Measurements from ENCODE around the gene TNNI3. TPM values are rescaled to one million over a fixed set of nuclear protein-coding genes. Genes with fewer than 3 reads are reported as not detected.
A peak's percentile ranks its signal among the peaks of the same experiment; 100 is the strongest.

Gene TNNI3
- total and polyA plus RNA-seq, 9 donors: 0.62 to 14.4 (median 2.4) TPM; not detected in 2

DNA sequence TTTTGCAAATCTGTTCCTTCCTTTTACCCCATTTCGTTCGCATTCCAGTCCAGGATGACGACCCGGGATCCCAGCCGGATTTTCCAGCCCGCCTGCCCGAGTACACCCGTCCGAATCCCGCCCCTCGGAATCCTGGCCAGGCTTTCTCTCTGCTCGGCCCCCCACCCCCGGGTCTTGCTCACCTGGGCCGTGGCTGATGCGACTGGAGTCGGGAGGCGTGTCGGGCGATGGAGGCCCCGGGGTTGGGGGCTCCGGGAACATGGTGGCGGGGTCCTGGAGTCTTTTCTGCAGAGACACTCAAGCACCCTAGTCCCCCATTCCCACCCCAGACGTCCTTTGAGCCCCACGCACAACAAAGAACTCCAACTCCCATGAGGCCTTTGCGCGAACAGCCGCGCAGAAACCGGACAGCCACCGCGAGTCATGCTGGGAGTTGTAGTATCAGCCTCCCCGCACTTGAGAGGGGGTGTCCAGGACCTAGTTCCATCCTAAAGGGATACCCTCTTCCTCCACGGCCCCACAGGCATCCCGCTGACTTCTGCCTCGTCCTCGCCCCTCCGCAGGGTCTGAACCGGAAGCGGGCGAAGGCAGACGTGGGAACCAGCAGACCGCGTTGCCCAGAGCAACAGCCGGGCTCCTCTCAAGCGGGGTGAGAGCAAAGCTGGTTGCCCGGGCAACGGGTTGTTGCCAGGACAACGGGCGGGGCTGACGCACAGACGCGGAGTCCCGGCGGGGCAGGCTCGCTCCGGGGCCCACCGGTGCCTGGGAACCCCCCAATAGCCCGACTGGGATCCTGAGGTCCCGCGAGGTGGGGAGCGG lies 21.5 kb upstream of the TNNI3 start:
- peak; percentile 36 to 73 (median 55) for DNase-seq
- 2 to 3% (median 3%) methylated on average over 54 to 61 of the region's 61 CpGs for WGBS, 3 donors
- Histone ChIP-seq H3K4me3 (no peak overlapping the region), H3K4me1 (ENCODE audit: insufficient read depth) (peaks cover 10% of the 10 kb centered on the region), H3K9me3 (no peaks in the 10 kb centered on the region), H3K27me3 (peaks cover 5% of the 10 kb centered on the region), H3K27ac (no peak overlapping the region), H3K36me3 (no peaks in the 10 kb centered on the region)
- intact Hi-C loops (cut with DNase I): no loop called here
- no peak for TF ChIP-seq POLR2A (IDR thresholded peaks at IDR 0.05)
- TF ChIP-seq EP300 (IDR thresholded peaks at IDR 0.05): no peak
- no peak for TF ChIP-seq CTCF (IDR thresholded peaks at IDR 0.05)

DNA sequence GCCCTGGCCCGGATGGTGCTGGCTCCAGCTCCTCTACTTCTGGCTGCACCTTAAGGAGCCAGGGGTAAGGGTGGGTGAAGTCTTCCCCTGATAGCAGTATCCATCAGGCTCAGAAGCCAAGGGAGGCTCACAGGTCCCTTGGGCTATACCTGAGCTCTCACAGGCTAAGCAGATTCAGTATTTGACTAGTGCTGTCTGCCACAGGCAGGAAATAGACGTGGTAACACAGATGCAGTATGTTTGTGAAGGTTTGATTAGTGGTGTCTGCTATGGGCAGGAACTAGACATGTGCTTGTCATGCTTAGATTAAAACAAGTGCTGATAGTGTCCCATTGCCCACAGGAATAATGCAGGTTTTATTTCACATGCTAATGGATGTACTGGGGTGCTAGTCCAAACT lies 18.5 kb upstream of the TNNI3 start:
- Histone ChIP-seq H3K27me3 (peaks cover 5% of the 10 kb centered on the region), H3K9me3 (no peaks in the 10 kb centered on the region), H3K27ac (no peak overlapping the region), H3K4me3 (no peak overlapping the region), H3K4me1 (ENCODE audit: insufficient read depth) (peaks cover 10% of the 10 kb centered on the region), H3K36me3 (no peaks in the 10 kb centered on the region)
- TF ChIP-seq POLR2A (IDR thresholded peaks at IDR 0.05) (no peak), EP300 (IDR thresholded peaks at IDR 0.05) (no peak), CTCF (IDR thresholded peaks at IDR 0.05) (no peak)
- intact Hi-C loops (cut with DNase I): no loop called here
- 21 to 35% (median 31%) methylated on average over 2 of the region's 2 CpGs for WGBS, 3 donors
- no peak for DNase-seq

GRCh38 chr19:55175117-55175867 lies 17.8 kb upstream of the TNNI3 start:
- H3K4me1 ChIP-seq (ENCODE audit: insufficient read depth): peaks cover 10% of the 10 kb centered on the region
- TF ChIP-seq EP300 (IDR thresholded peaks at IDR 0.05) (no peak), POLR2A (IDR thresholded peaks at IDR 0.05) (no peak), CTCF (IDR thresholded peaks at IDR 0.05) (no peak)
- no peaks in the 10 kb centered on the region for H3K36me3 ChIP-seq
- DNase-seq: no peak
- H3K9me3 ChIP-seq: no peaks in the 10 kb centered on the region
- intact Hi-C loops (cut with DNase I): no loop called here
- no peak overlapping the region for H3K4me3 ChIP-seq
- 41 to 65% (median 46%) methylated on average over 42 to 43 of the region's 43 CpGs for WGBS, 3 donors
- no peak overlapping the region for H3K27ac ChIP-seq
- H3K27me3 ChIP-seq: peaks cover 5% of the 10 kb centered on the region

DNA sequence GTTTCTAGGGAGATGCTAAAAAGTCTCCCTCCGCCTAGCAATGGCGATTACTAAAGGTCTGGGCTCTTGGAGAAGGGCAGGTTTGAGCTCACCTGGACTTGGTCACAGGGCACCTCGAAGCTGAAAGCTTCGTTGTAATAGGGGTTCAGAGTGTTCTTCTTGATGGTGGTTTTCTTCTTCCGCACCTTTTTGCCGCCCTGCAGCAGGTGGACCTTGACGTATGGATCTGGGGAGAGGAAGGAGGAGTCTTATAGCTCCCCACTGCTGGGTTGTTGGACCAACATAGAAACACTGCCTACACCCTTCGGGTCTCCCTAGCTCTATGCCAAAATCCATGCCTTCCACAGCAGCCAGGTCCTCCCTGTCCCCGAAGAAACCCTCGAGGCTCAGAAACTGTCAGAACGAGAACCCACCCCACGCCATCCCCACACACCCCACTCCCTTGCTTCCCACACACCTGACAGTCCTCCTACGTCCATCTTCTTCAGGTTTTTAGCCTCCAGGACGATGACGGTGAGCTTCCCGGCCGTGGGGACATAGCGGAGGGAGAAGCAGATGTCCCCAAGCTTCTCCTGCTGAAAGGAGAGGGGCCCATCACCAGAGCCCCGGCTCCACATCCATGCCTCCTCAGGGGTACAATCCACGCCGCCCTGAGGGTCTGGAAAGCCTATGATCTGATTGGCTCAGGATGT lies 17.0 kb upstream of the TNNI3 start:
- DNase-seq: no peak
- Histone ChIP-seq H3K27ac (no peak overlapping the region), H3K4me3 (no peak overlapping the region), H3K36me3 (no peaks in the 10 kb centered on the region), H3K27me3 (peaks cover 5% of the 10 kb centered on the region), H3K4me1 (ENCODE audit: insufficient read depth) (peaks cover 7% of the 10 kb centered on the region), H3K9me3 (no peaks in the 10 kb centered on the region)
- WGBS, 3 donors: 40 to 58% (median 48%) methylated on average over 21 of the region's 21 CpGs
- TF ChIP-seq EP300 (IDR thresholded peaks at IDR 0.05): no peak
- TF ChIP-seq POLR2A (IDR thresholded peaks at IDR 0.05): no peak
- TF ChIP-seq CTCF (IDR thresholded peaks at IDR 0.05): no peak
- intact Hi-C loops (cut with DNase I): no loop called here

Data from ovary (tissue), 9 donors.